BLaER1 treated with 17β-estradiol and CSF1 and Interleukin-3, amounts not matched to agents 10 nM and 100 nM (cell line): ENCODE measurements around the gene MSN.
"Not testable (repeated sequence)": the region's sequence is repeated elsewhere in the genome, so short reads cannot be mapped to it uniquely, and the experiment has no call there.

Experiments
- H3K27ac ChIP-seq, 11 experiments: shearing (Covaris generic); formaldehyde crosslinking; 2 replicates each; pipeline ENCODE4 v1.8.1; 2022
- H3K27me3 ChIP-seq, 11 experiments: shearing (Covaris generic); formaldehyde crosslinking; 2 replicates each; pipeline ENCODE4 v1.8.1; 2022
- H3K36me3 ChIP-seq, 11 experiments: shearing (Covaris generic); formaldehyde crosslinking; 2 replicates each; pipeline ENCODE4 v1.8.1; 2022
- H3K4me1 ChIP-seq, 10 experiments: shearing (Covaris generic); formaldehyde crosslinking; 2 replicates each; pipeline ENCODE4 v1.8.1; 2022
- H3K4me2 ChIP-seq, 11 experiments: shearing (Covaris generic); formaldehyde crosslinking; 2 replicates each; pipeline ENCODE4 v1.8.1; 2022
- H3K4me3 ChIP-seq, 10 experiments: shearing (Covaris generic); formaldehyde crosslinking; 2 replicates each; pipeline ENCODE4 v1.8.1; 2022
- H3K9ac ChIP-seq, 11 experiments: shearing (Covaris generic); formaldehyde crosslinking; 2 replicates each; pipeline ENCODE4 v1.8.1; 2022
- H3K9me3 ChIP-seq, 11 experiments: shearing (Covaris generic); formaldehyde crosslinking; replicated peaks in 1 of 11; 2 replicates each; pipeline ENCODE4 v1.8.1; 2022
- H4K20me1 ChIP-seq, 11 experiments: shearing (Covaris generic); formaldehyde crosslinking; 2 replicates each; pipeline ENCODE4 v1.8.1; 2022
- Cebpa-rat ChIP-seq, 11 experiments: shearing (Covaris generic); IDR thresholded peaks; 2 replicates each; pipeline ENCODE4 v1.8.1; 2022

MSN gene

DNA sequence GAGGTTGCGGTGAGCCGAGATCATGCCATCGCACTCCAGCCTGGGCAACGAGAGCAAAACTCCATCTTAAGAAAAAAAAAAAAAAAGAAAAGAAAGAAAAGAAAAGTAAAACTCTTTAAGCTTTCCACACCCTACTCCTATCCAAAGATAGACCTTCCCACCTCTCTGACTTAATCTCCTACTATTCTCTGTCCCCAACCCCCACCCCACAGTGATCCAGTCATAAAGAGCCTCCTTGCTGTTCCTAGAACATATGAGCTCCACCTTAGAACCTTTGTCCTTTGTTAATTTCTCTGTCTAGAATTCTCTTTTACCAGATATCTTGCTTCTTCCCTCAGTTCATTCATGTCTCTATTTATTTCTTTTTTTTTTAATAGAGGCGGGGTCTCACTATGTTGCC, 30.1 kb upstream of the MSN start:
- Histone ChIP-seq H3K4me3 (no peak overlapping the region), H3K36me3 (no peaks in the 10 kb centered on the region), H3K4me1 (peaks cover 0 to 9% (median 0%) of the 10 kb centered on the region in 10 experiments; a peak in 3 of 20 replicates), H3K9me3 (no peaks in the 10 kb centered on the region; a peak in 1 of 22 replicates), H3K9ac (no peak overlapping the region), H4K20me1 (no peaks in the 10 kb centered on the region), H3K4me2 (no peak overlapping the region), H3K27me3 (peaks cover 9 to 76% (median 55%) of the 10 kb centered on the region in 11 experiments; a peak in 19 of 22 replicates), H3K27ac (no peak overlapping the region)
- TF ChIP-seq Cebpa-rat (IDR thresholded peaks at IDR 0.05): no peak

DNA sequence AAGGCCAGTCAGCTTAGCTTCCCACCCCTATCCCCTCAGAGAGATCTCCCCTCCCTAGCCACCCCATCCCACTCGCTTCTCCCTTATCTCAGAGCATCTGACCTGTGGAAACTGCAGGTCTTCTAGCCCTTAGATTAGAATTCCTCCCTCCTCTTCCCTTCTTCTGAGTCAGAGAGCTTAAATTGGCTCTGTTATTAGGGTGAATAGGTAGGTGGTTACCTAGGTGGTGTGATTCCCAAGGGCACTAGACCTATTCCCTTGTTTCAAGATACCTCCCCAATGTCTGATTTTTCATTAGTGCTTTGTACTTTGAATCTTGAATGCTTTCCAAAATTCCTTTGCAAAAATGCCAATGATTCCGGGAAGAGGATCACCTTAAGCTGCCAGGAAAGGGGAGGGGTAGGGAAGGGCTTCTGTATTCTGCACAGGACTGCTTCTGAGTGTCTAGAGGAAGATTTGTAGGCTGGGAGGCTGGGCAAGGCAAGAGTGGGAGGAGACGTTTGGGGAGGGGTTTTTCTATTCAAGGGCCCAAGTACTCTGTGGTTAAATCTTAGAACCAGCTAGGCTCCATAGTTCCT, 24.5 kb upstream of the MSN start:
- Histone ChIP-seq H3K36me3 (no peaks in the 10 kb centered on the region), H3K4me2 (peak overlapping the region in 1 of 11 experiments; percentile 10; a peak in 1 of 22 replicates), H3K27ac (no peak overlapping the region), H3K4me1 (peaks cover 0 to 38% (median 0%) of the 10 kb centered on the region in 10 experiments; a peak in 7 of 20 replicates), H3K9me3 (no peaks in the 10 kb centered on the region), H3K27me3 (peaks cover 13 to 77% (median 60%) of the 10 kb centered on the region in 11 experiments; a peak in 21 of 22 replicates), H3K9ac (no peak overlapping the region), H4K20me1 (no peaks in the 10 kb centered on the region), H3K4me3 (no peak overlapping the region)
- no peak for TF ChIP-seq Cebpa-rat (IDR thresholded peaks at IDR 0.05)

DNA sequence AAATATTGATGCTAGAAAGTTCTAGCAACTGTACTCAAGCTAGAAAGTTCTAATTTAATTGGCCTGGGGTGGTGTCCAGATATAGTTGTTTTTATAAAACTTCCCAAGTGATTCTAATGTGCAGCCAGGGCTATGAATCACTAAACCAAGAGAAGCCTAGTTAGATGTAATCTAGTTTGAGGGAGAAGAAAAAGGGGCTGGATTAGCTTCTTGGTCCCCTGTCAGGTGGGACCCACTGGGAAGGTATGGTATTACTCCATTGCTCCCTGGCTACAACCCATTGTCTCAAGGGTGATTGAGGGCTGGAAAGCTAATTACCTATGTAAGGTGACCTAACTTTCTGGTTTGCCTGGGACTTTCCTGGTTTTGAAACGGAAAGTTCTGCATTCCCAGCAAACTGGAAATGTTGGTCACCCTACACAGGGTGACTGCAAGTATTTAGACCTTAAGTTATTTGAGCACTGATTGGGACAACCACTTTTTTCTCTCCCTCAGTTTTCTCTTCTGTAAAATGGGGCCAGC, 23.9 kb upstream of the MSN start:
- Histone ChIP-seq H3K4me2 (peak overlapping the region in 1 of 11 experiments; percentile 10; a peak in 2 of 22 replicates), H4K20me1 (no peaks in the 10 kb centered on the region), H3K9ac (no peak overlapping the region), H3K4me1 (peaks cover 0 to 38% (median 0%) of the 10 kb centered on the region in 10 experiments; a peak in 7 of 20 replicates), H3K27me3 (peaks cover 13 to 73% (median 59%) of the 10 kb centered on the region in 11 experiments; a peak in 21 of 22 replicates), H3K36me3 (no peaks in the 10 kb centered on the region), H3K4me3 (no peak overlapping the region), H3K9me3 (no peaks in the 10 kb centered on the region), H3K27ac (no peak overlapping the region)
- TF ChIP-seq Cebpa-rat (IDR thresholded peaks at IDR 0.05): no peak

DNA sequence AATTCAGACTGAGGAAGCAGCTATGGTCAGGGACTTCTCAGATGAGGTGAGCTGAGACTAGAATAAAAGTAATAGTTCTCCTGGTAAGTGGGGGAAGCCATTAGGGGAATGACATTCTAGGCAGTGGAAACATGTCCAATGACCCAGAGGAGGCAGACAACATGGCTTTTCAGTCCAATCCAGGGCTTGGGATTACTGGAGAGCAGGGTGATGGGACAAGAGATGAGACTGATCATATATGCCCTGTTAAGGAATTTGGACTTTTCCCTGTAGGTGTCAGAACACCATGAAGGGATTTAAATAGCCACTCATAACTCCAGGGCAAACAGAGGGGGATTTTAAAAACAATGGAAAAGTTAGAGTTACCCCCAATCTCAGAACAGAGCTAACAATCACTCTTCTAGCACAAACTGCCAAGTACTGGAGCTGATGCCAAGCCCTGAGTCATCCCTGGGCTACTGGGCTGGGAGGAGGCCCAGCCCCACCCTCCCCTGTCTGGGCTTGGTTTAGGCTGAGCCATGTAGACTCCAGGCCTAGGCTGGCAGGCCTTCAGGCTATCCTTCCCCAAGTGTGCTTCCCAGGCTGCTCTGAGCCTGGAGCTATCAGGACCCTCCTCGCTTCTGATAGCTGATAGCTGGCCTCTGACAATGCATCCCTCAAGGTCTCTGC, 22.7 kb upstream of the MSN start:
- H3K9me3 ChIP-seq: no peaks in the 10 kb centered on the region
- H3K27ac ChIP-seq: no peak overlapping the region; a peak in 1 of 22 replicates
- no peaks in the 10 kb centered on the region for H4K20me1 ChIP-seq
- no peaks in the 10 kb centered on the region for H3K36me3 ChIP-seq
- H3K4me1 ChIP-seq: peaks cover 0 to 38% (median 0%) of the 10 kb centered on the region in 10 experiments; a peak in 7 of 20 replicates
- peaks cover 10 to 62% (median 48%) of the 10 kb centered on the region in 11 experiments; a peak in 21 of 22 replicates for H3K27me3 ChIP-seq
- no peak for TF ChIP-seq Cebpa-rat (IDR thresholded peaks at IDR 0.05)
- no peak overlapping the region for H3K4me3 ChIP-seq
- H3K4me2 ChIP-seq: peak overlapping the region in 3 of 11 experiments; percentile 10 to 53 (median 40); a peak in 6 of 22 replicates
- no peak overlapping the region for H3K9ac ChIP-seq

DNA sequence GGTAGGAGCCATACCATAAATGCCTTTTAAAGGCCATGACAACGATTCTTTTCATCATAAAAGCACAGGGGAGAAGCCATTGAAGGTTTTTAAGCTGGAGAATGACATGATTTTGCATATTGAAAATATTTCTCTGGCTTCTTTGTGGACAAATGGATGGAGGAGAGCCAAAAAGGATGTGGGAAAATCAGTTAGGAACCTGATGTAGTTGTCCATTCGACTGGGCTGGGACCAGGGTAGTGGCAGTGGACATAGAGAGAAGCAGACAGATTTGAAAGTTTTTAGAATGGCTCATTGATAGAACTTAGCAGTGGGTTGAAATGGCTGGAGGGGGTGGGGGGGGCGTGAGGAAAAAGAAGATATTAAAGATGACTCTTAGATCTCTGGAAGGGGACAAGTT, 19.7 kb upstream of the MSN start:
- Histone ChIP-seq H3K9me3 (peaks cover 0 to 7% (median 0%) of the 10 kb centered on the region in 11 experiments; a peak in 2 of 22 replicates), H3K27ac (no peak overlapping the region), H4K20me1 (no peaks in the 10 kb centered on the region), H3K4me3 (no peak overlapping the region), H3K4me2 (no peak overlapping the region), H3K36me3 (no peaks in the 10 kb centered on the region), H3K27me3 (peaks cover 4 to 57% (median 42%) of the 10 kb centered on the region in 11 experiments; a peak in 20 of 22 replicates), H3K4me1 (peaks cover 0 to 36% (median 0%) of the 10 kb centered on the region in 10 experiments; a peak in 7 of 20 replicates), H3K9ac (no peak overlapping the region)
- no peak for TF ChIP-seq Cebpa-rat (IDR thresholded peaks at IDR 0.05)

DNA sequence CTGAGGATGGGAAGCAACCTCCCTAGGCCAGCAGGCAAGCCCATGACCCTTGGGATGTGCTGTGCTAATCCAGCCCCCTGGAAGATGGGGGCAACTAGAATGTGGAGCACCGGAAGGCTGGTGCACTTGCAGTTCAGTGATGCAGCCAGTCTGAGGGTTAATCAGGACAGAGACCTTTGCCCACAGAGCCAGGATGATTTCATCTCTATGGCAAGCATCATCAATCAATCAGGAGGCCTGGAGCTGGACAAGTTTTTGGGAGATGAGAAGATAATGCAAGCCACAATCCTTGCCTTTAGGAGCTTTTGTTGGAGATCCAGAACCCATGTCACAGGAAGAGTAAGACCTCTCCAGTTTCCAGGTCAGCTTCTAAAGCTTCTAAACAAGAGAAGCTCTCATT, 15.4 kb upstream of the MSN start:
- Histone ChIP-seq H3K9ac (no peak overlapping the region), H3K4me1 (peaks cover 0 to 14% (median 7%) of the 10 kb centered on the region in 10 experiments; a peak in 11 of 20 replicates), H3K4me3 (no peak overlapping the region), H3K27me3 (peaks cover 0 to 31% (median 19%) of the 10 kb centered on the region in 11 experiments; a peak in 15 of 22 replicates), H3K27ac (no peak overlapping the region), H4K20me1 (no peaks in the 10 kb centered on the region), H3K9me3 (peaks cover 0 to 7% (median 0%) of the 10 kb centered on the region in 11 experiments; a peak in 2 of 22 replicates), H3K36me3 (no peaks in the 10 kb centered on the region), H3K4me2 (no peak overlapping the region)
- no peak for TF ChIP-seq Cebpa-rat (IDR thresholded peaks at IDR 0.05)

DNA sequence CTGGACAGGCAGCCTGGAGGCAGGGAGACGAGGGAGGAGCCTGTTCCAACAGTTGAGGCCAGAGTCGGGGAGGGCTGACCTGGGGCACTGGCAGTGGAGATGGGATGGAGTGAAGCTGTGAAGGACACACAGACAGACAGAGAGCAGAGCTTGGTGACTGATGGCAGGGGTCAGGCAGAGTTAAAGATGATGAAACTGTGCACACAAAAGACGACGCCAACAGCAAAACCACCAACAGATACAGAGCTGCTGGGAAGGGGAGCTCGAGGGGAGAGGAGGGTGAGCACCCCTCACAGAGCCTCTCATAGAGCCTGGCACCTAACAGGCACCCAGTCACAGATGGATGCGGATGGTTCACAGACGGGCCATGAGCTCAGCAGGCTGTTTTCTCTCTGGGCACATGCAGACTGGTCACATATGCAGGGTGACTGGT, 10.4 kb upstream of the MSN start:
- peaks cover 10 to 57% (median 41%) of the 10 kb centered on the region in 11 experiments; a peak in 18 of 22 replicates for H3K27me3 ChIP-seq
- not testable (repeated sequence) for H3K36me3 ChIP-seq, H3K27ac ChIP-seq, H4K20me1 ChIP-seq, H3K4me3 ChIP-seq, H3K9ac ChIP-seq, H3K9me3 ChIP-seq
- peak overlapping the region in 5 of 11 experiments; percentile 1 to 42 (median 39); a peak in 6 of 22 replicates for H3K4me2 ChIP-seq
- H3K4me1 ChIP-seq: peaks cover 0 to 15% (median 7%) of the 10 kb centered on the region in 10 experiments; a peak in 11 of 20 replicates

DNA sequence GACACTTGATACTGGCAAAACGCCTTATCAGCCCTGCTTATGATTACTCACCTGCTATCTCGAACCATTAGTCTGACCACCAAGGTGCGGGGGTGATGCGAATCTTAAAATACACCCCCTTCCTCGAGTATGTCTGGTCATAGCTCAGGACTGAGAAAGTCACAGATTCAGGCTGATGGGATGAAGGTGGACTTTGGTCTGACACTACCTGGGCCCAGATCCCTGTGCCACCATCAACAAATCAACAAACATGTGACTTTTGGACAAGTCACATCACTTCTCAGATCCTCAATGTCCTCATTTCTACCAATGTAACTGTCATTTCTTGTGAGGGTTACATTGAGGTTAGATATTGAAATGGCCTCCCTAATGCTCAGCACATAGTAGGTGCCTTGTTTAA, 9.8 kb upstream of the MSN start:
- Histone ChIP-seq H3K9ac (no peak overlapping the region), H4K20me1 (no peaks in the 10 kb centered on the region), H3K27ac (no peak overlapping the region), H3K4me1 (peaks cover 0 to 15% (median 7%) of the 10 kb centered on the region in 10 experiments; a peak in 11 of 20 replicates), H3K36me3 (no peaks in the 10 kb centered on the region), H3K9me3 (peaks cover 8 to 14% (median 11%) of the 10 kb centered on the region in 11 experiments; a peak in 18 of 22 replicates), H3K27me3 (peaks cover 10 to 51% (median 35%) of the 10 kb centered on the region in 11 experiments; a peak in 18 of 22 replicates), H3K4me3 (no peak overlapping the region), H3K4me2 (no peak overlapping the region)
- TF ChIP-seq Cebpa-rat (IDR thresholded peaks at IDR 0.05): no peak

DNA sequence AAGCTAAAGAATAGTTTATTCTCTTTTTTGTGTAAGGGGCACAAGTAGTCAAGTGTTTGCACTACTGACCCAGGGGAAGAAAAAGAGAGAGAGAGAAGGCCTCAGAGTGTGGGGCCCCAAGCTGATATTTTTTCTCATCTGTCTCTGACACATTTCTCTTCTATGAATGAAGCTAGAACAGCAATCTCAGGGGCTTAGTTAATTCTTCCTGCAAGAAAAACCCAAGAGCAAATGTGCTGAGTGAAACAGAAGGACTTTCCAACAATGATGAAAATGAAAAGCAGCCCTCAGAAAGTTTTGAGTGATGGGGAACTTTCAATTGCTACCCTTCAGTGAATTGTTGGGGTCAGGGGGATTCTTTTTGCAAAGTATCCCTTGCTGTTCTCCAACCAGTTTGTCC, 9.2 kb upstream of the MSN start:
- H3K27ac ChIP-seq: no peak overlapping the region
- H3K9me3 ChIP-seq: peaks cover 11 to 19% (median 16%) of the 10 kb centered on the region in 11 experiments; a peak in 18 of 22 replicates
- no peak overlapping the region for H3K4me2 ChIP-seq
- H3K36me3 ChIP-seq: no peaks in the 10 kb centered on the region
- no peaks in the 10 kb centered on the region for H4K20me1 ChIP-seq
- no peak overlapping the region for H3K9ac ChIP-seq
- peaks cover 0 to 15% (median 7%) of the 10 kb centered on the region in 10 experiments; a peak in 11 of 20 replicates for H3K4me1 ChIP-seq
- no peak overlapping the region for H3K4me3 ChIP-seq
- H3K27me3 ChIP-seq: peaks cover 10 to 46% (median 30%) of the 10 kb centered on the region in 11 experiments; a peak in 17 of 22 replicates
- no peak for TF ChIP-seq Cebpa-rat (IDR thresholded peaks at IDR 0.05)
